ENCODE measurements around the gene ATR.

- TF ChIP-seq CTCF (conservative IDR thresholded peaks at IDR 0.05; ENCODE audit: low read depth, low read length), result no peak
- TF ChIP-seq EZH2 (IDR thresholded peaks at IDR 0.05; ENCODE audit: borderline replicate concordance, low read depth, low read length, poor library complexity, severe bottlenecking), result no peak
Observed at GRCh38 chr3:142489572-142490323, 88.8 kb downstream of the ATR start.
